Fibroblast of villous mesenchyme (primary cell): ENCODE measurements around the gene PITPNM1. TPM values are rescaled to one million over a fixed set of nuclear protein-coding genes. Genes with fewer than 3 reads are reported as not detected.

Experiments
- small RNA-seq: library from RNA; depleted of rRNA; stranded (forward); fragments of <200 nt; gene quantifications from one replicate; pipeline ENCODE3, GENCODE V24; 2012
- total RNA-seq: library from RNA; depleted of rRNA; stranded (reverse); fragments of >200 nt; gene quantifications from 2 replicates; pipeline ENCODE4 v1.2.3, GENCODE V29; 2012

The PITPNM1 gene
- total RNA-seq, 1 donor, result 22.9 TPM

Small RNAs within 50 kb of the gene (small RNA-seq; reads per million reads assigned to genes)
- gene MIR6752, result not detected

Other genes starting within 250 kb of the PITPNM1 start
- gene GRK2, start 238.9 kb downstream of the PITPNM1 start, total RNA-seq, result 24.5 and 33.2 TPM in 2 replicates
- gene ANKRD13D, start 216.1 kb downstream of the PITPNM1 start, total RNA-seq, result 29.6 and 29.8 TPM in 2 replicates
- gene SSH3, start 201.8 kb downstream of the PITPNM1 start, total RNA-seq, result 16.1 and 21.2 TPM in 2 replicates
- 43.2 and 68.9 TPM in 2 replicates for gene POLD4, start 151.8 kb downstream of the PITPNM1 start, total RNA-seq
- gene CLCF1, start 131.8 kb downstream of the PITPNM1 start, total RNA-seq, result 3.5 and 4.7 TPM in 2 replicates
- gene RAD9A, start 113.4 kb downstream of the PITPNM1 start, total RNA-seq, result 4.3 and 6.4 TPM in 2 replicates
- gene PPP1CA, start 103.5 kb downstream of the PITPNM1 start, total RNA-seq, result 172 and 202 TPM in 2 replicates
- gene TBC1D10C, start 101.3 kb downstream of the PITPNM1 start, total RNA-seq, result not detected in 2 replicates
- not detected in 2 replicates for gene CARNS1, start 89.7 kb downstream of the PITPNM1 start, total RNA-seq
- gene RPS6KB2, start 76.9 kb downstream of the PITPNM1 start, total RNA-seq, result 42.3 and 47.0 TPM in 2 replicates
- gene PTPRCAP, start 67.7 kb downstream of the PITPNM1 start, total RNA-seq, result 0.32 TPM in 1 of 2 replicates, not detected in the other
- gene CORO1B, start 61.9 kb downstream of the PITPNM1 start, total RNA-seq, result 85.5 and 102 TPM in 2 replicates
- not detected in 2 replicates for gene GPR152, start 52.6 kb downstream of the PITPNM1 start, total RNA-seq
- gene CABP4, start 50.0 kb downstream of the PITPNM1 start, total RNA-seq, result not detected in 2 replicates
- gene TMEM134, start 36.1 kb downstream of the PITPNM1 start, total RNA-seq, result 18.4 and 18.6 TPM in 2 replicates
- 42.7 and 55.1 TPM in 2 replicates for gene AIP, start 22.3 kb downstream of the PITPNM1 start, total RNA-seq
- 13.5 and 16.8 TPM in 2 replicates for gene CDK2AP2, start 2.8 kb upstream of the PITPNM1 start, total RNA-seq
- not detected in 2 replicates for gene CABP2, start 18.1 kb upstream of the PITPNM1 start, total RNA-seq
- gene GSTP1, start 78.4 kb upstream of the PITPNM1 start, total RNA-seq, result 495 and 721 TPM in 2 replicates
- gene NDUFV1, start 101.6 kb upstream of the PITPNM1 start, total RNA-seq, result 140 and 178 TPM in 2 replicates
- gene NUDT8, start 124.6 kb upstream of the PITPNM1 start, total RNA-seq, result 4.7 and 5.8 TPM in 2 replicates
- gene TBX10, start 134.4 kb upstream of the PITPNM1 start, total RNA-seq, result not detected in 2 replicates
- gene ACY3, start 145.4 kb upstream of the PITPNM1 start, total RNA-seq, result not detected in 2 replicates
- not detected in 2 replicates for gene ALDH3B2, start 169.3 kb upstream of the PITPNM1 start, total RNA-seq